GM12864 (cell line): ENCODE results near the gene PRKAB2.
"Not testable (repeated sequence)": the region's sequence is repeated elsewhere in the genome, so short reads cannot be mapped to it uniquely, and the experiment has no call there.

Experiments
- DNase-seq: peaks from one replicate; pipeline ENCODE4 v3.0.0-alpha.2; 2011; ENCODE audit warnings: low read depth
- H3K4me3 ChIP-seq: 2 replicates; pipeline ENCODE4 v1.5.1; 2011; ENCODE audit warnings: mild to moderate bottlenecking, low read depth, low read length, control low read depth
- CTCF ChIP-seq: IDR thresholded peaks from 2 replicates; pipeline ENCODE4 v1.5.1; 2011; ENCODE audit warnings: low read depth, mild to moderate bottlenecking, moderate library complexity, low read length, control low read depth, inconsistent platforms; ENCODE audit errors: missing control alignments

Gene PRKAB2

GRCh38 chr1:147207192-147207591, 34.9 kb upstream of the PRKAB2 start:
- no peak for DNase-seq
- H3K4me3 ChIP-seq = no peak overlapping the region
- no peak for TF ChIP-seq CTCF

DNA sequence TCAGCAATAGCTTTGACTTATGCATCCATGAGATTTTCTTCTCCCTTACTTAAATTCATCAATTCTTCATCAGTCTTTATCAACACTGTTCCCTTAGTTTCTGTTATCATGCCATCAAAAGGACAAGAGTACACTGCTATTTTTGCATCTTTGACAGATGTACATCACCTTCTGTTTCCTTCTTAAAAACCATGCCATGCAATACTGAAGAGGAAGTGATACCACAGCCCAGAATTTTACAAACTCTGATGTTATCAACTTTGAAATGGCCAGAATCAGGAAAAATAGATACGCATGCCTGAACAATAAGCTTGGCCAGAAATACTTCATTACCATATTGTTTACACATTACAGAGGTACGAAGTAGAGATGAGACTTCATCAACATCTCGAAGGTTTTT, 31.8 kb upstream of the PRKAB2 start:
- H3K4me3 ChIP-seq = no peak overlapping the region
- DNase-seq = no peak
- no peak for TF ChIP-seq CTCF

- DNase-seq = no peak
- no peak for TF ChIP-seq CTCF
- no peak overlapping the region for H3K4me3 ChIP-seq
These were observed 30.3 kb upstream of the PRKAB2 start for GRCh38 chr1:147202576-147202975.

DNA sequence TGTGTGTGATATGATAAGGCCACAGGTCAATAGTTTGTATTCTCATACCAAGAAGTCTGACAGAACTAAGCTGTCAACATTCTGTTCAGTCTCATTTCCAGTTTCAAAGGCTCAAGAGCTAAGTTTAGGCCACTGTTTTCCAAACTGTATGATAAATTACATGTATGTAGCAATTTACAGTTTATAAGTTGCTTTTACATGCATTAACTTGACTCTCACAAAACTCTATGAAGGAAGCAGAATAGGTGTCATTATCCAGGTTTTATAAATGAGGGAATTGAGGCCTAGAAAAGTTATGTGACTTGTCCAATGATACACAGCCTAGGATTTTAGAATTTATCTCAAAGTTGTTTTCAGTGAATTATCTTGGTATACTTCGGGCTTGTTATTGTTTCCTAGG, 29.5 kb upstream of the PRKAB2 start:
- no peak for TF ChIP-seq CTCF
- no peak overlapping the region for H3K4me3 ChIP-seq
- DNase-seq = no peak

- no peak for DNase-seq
- H3K4me3 ChIP-seq = no peak overlapping the region
- TF ChIP-seq CTCF = no peak
These were observed 29.0 kb upstream of the PRKAB2 start for GRCh38 chr1:147201276-147201675.

DNA sequence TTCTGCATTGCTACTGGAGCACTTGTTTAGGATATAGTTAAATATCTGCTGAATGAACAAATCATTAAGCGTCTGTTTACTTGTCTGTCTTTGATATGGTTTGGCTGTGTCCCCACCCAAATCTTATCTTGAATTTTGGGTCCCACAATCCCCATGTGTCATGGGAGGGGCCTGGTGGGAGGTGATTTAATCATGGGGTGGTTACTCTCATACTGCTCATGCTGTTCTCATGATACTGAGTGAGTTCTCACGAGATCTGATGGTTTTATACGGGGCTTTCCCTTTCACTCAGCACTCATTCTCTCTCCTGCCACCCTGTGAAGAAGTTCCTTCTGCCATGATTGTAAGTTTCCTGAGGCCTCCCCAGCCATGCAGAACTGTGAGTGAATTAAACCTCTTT, 25.1 kb upstream of the PRKAB2 start:
- not testable (repeated sequence) for DNase-seq, H3K4me3 ChIP-seq

- TF ChIP-seq CTCF = no peak
- no peak overlapping the region for H3K4me3 ChIP-seq
- DNase-seq = no peak
These were observed 17.2 kb upstream of the PRKAB2 start for GRCh38 chr1:147189514-147189913.

GRCh38 chr1:147185432-147185831, 13.2 kb upstream of the PRKAB2 start:
- no peak overlapping the region for H3K4me3 ChIP-seq
- DNase-seq = no peak
- TF ChIP-seq CTCF = no peak
